IMR-90 (cell line): ENCODE measurements around the gene DEFB118. TPM values are rescaled to one million over a fixed set of nuclear protein-coding genes. Genes with fewer than 3 reads are reported as not detected.

Source experiments
- microRNA-seq, 2 experiments: library from miRNA; stranded (forward) in 1 of 2; unstranded in 1 of 2; fragments of 10-50 nt in 1 of 2; fragments of <30 nt in 1 of 2; gene quantifications in 1 of 2; microRNA quantifications in 1 of 2; one replicate each; pipeline versions ENCODE3 to v1.1.0; 2013 to 2020; ENCODE audit not compliant: insufficient read depth in 1 of 2, insufficient read length in 1 of 2, unreplicated experiment in 1 of 2
- polyA plus RNA-seq, 3 experiments: library from polyadenylated mRNA; depleted of rRNA; stranded (reverse); fragments of >200 nt; gene quantifications; 2 replicates each; pipeline ENCODE4 v1.2.3, GENCODE V29; 2012; ENCODE audit warnings: low replicate concordance in 1 of 3
- small RNA-seq, 5 experiments: library from RNA; depleted of rRNA; stranded (forward); fragments of <200 nt; gene quantifications; one replicate each; pipeline ENCODE3, GENCODE V24; 2012
- total RNA-seq: library from RNA; depleted of rRNA; stranded (reverse); fragments of >200 nt; gene quantifications from 2 replicates; pipeline ENCODE4 v1.2.3, GENCODE V29; 2012; rRNA removed

Gene DEFB118
- total and polyA plus RNA-seq, 2 of the 4 experiments (the other 2 are of a cell fraction): not detected

Small RNA genes within 50 kb of the gene (microRNA-seq; reads per million reads assigned to microRNA genes)
- gene DEFB117 (ENCODE audit: insufficient read depth, insufficient read length) (not detected), gene RF00561 (ENCODE audit: insufficient read depth, insufficient read length) (not detected), gene RNA5SP480 (ENCODE audit: insufficient read depth, insufficient read length) (not detected)

Small RNA genes within 50 kb of the gene (small RNA-seq; reads per million reads assigned to genes)
- 0 reads per million in 5 experiments for gene DEFB117
- 0 reads per million in 5 experiments for gene RF00561
- gene RNA5SP480: 0 reads per million in 5 experiments

Other genes starting within 250 kb of the DEFB118 start
- gene DEFB115, start 110.9 kb upstream of the DEFB118 start, total RNA-seq: not detected in 2 replicates
- gene DEFB115, start 110.9 kb upstream of the DEFB118 start, polyA plus RNA-seq (2012; rRNA removed): not detected in 2 replicates
- not detected in 2 replicates for gene DEFB116, start 60.0 kb upstream of the DEFB118 start, total RNA-seq
- not detected in 2 replicates for gene DEFB116, start 60.0 kb upstream of the DEFB118 start, polyA plus RNA-seq (2012; rRNA removed)
- not detected in 2 replicates for gene DEFB119, start 22.0 kb downstream of the DEFB118 start, total RNA-seq
- gene DEFB119, start 22.0 kb downstream of the DEFB118 start, polyA plus RNA-seq (2012; rRNA removed): not detected in 2 replicates
- not detected in 2 replicates for gene DEFB121, start 37.6 kb downstream of the DEFB118 start, total RNA-seq
- not detected in 2 replicates for gene DEFB121, start 37.6 kb downstream of the DEFB118 start, polyA plus RNA-seq (2012; rRNA removed)
- not detected in 2 replicates for gene DEFB123, start 72.0 kb downstream of the DEFB118 start, total RNA-seq
- gene DEFB123, start 72.0 kb downstream of the DEFB118 start, polyA plus RNA-seq (2012; rRNA removed): not detected in 2 replicates
- gene DEFB124, start 106.5 kb downstream of the DEFB118 start, total RNA-seq: not detected in 2 replicates
- not detected in 2 replicates for gene DEFB124, start 106.5 kb downstream of the DEFB118 start, polyA plus RNA-seq (2012; rRNA removed)
- not detected in 2 replicates for gene REM1, start 106.7 kb downstream of the DEFB118 start, total RNA-seq
- gene REM1, start 106.7 kb downstream of the DEFB118 start, polyA plus RNA-seq (2012; rRNA removed): not detected in 2 replicates
- 46.7 and 53.2 TPM in 2 replicates for gene HM13, start 145.8 kb downstream of the DEFB118 start, total RNA-seq
- gene HM13, start 145.8 kb downstream of the DEFB118 start, polyA plus RNA-seq (2012; rRNA removed): 203 and 207 TPM in 2 replicates
- gene ID1, start 236.7 kb downstream of the DEFB118 start, total RNA-seq: 174 and 186 TPM in 2 replicates
- gene ID1, start 236.7 kb downstream of the DEFB118 start, polyA plus RNA-seq (2012; rRNA removed): 148 and 156 TPM in 2 replicates